Body of pancreas (tissue), 4 donors: Measurements from ENCODE around the gene AKT3.

Experiments used
- POLR2A ChIP-seq, 3 donors: fragments of 450-650 bp; IDR thresholded peaks; one replicate each; pipeline ENCODE4 v1.6.1; 2016; ENCODE audit warnings: antibody characterized with exemption in 3 of 3, mild to moderate bottlenecking in 2 of 3
- TF ChIP-seq, protein P1 (sequence below), 7 experiments: fragments of 450-650 bp in 4 of 7; fragments of 200-600 bp in 3 of 7; sonication (generic) in 3 of 7; IDR thresholded peaks; one replicate each; pipeline ENCODE4 v1.5.1; 2016 to 2019; ENCODE audit warnings: antibody characterized with exemption in 7 of 7

GRCh38 chr1:243546457-243546856 is 303.6 kb downstream of the AKT3 start:
- TF ChIP-seq, protein P1, sequence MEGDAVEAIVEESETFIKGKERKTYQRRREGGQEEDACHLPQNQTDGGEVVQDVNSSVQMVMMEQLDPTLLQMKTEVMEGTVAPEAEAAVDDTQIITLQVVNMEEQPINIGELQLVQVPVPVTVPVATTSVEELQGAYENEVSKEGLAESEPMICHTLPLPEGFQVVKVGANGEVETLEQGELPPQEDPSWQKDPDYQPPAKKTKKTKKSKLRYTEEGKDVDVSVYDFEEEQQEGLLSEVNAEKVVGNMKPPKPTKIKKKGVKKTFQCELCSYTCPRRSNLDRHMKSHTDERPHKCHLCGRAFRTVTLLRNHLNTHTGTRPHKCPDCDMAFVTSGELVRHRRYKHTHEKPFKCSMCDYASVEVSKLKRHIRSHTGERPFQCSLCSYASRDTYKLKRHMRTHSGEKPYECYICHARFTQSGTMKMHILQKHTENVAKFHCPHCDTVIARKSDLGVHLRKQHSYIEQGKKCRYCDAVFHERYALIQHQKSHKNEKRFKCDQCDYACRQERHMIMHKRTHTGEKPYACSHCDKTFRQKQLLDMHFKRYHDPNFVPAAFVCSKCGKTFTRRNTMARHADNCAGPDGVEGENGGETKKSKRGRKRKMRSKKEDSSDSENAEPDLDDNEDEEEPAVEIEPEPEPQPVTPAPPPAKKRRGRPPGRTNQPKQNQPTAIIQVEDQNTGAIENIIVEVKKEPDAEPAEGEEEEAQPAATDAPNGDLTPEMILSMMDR (IDR thresholded peaks at IDR 0.05), result no peak
- TF ChIP-seq POLR2A (IDR thresholded peaks at IDR 0.05), result no peak
